CD4-positive, alpha-beta memory T cell (primary cell): Measurements from ENCODE around the gene TNIK. TPM values are rescaled to one million over a fixed set of nuclear protein-coding genes. Genes with fewer than 3 reads are reported as not detected.

Source experiments
- CTCF ChIA-PET: fragments of 350-600 bp; sonication (Branson Sonifier 250); formaldehyde crosslinking; loops from one replicate; lab custom pipeline; 2021; ENCODE audit warnings: inconsistent platforms; ENCODE audit not compliant: partially characterized antibody; lab: Charles Lee
- POLR2A ChIA-PET: fragments of 350-600 bp; sonication (Branson Sonifier 250); formaldehyde crosslinking; loops from one replicate; lab custom pipeline; 2021; ENCODE audit not compliant: partially characterized antibody; lab: Charles Lee
- DNase-seq, 5 donors: peaks; one replicate each; pipeline versions ENCODE4 v3.0.0 to v3.0.0-alpha.2; 2020 to 2022; ENCODE audit warnings: mixed read lengths in 1 of 5
- H3K27ac ChIP-seq: one replicate; pipeline ENCODE4 v1.7.0; 2013; ENCODE audit warnings: low read depth, low read length
- H3K27me3 ChIP-seq: 2 replicates; pipeline ENCODE4 v1.7.0; 2013; ENCODE audit warnings: mild to moderate bottlenecking, low read length, moderate library complexity; ENCODE audit not compliant: insufficient read depth
- H3K36me3 ChIP-seq: 2 replicates; pipeline ENCODE4 v1.7.0; 2013; ENCODE audit warnings: mild to moderate bottlenecking, low read length, moderate library complexity; ENCODE audit not compliant: insufficient read depth
- H3K4me1 ChIP-seq: 2 replicates; pipeline ENCODE4 v1.7.0; 2013; ENCODE audit warnings: mild to moderate bottlenecking, low read length, moderate library complexity; ENCODE audit not compliant: insufficient read depth
- H3K4me3 ChIP-seq, 2 donors: one replicate each; pipeline ENCODE4 v1.7.0; 2013; ENCODE audit warnings: low read length in 2 of 2, mild to moderate bottlenecking in 1 of 2
- H3K9me3 ChIP-seq, 2 donors: one replicate each; pipeline ENCODE4 v1.7.0; 2013; ENCODE audit warnings: low read length in 2 of 2, control low read depth in 1 of 2; ENCODE audit not compliant: control insufficient read depth in 1 of 2
- H3K27ac Mint-ChIP-seq, 7 donors: one replicate each; pipeline ENCODE4 v1.8.0; 2020 to 2021; ENCODE audit warnings: mixed read lengths in 7 of 7, mild to moderate bottlenecking in 6 of 7, inconsistent platforms in 3 of 7, moderate library complexity in 3 of 7
- H3K27me3 Mint-ChIP-seq, 2 donors: one replicate each; pipeline ENCODE4 v1.8.0; 2020 to 2021; ENCODE audit warnings: mixed read lengths in 2 of 2
- H3K36me3 Mint-ChIP-seq, 2 donors: one replicate each; pipeline ENCODE4 v1.8.0; 2020 to 2021; ENCODE audit warnings: mixed read lengths in 2 of 2, inconsistent platforms in 1 of 2, mild to moderate bottlenecking in 1 of 2
- H3K4me1 Mint-ChIP-seq, 4 donors: one replicate each; pipeline ENCODE4 v1.8.0; 2020 to 2021; ENCODE audit warnings: mixed read lengths in 4 of 4, mild to moderate bottlenecking in 1 of 4
- H3K4me3 Mint-ChIP-seq, 8 donors: one replicate each; pipeline ENCODE4 v1.8.0; 2020 to 2021; ENCODE audit warnings: mixed read lengths in 8 of 8, mild to moderate bottlenecking in 7 of 8, moderate library complexity in 6 of 8, inconsistent platforms in 3 of 8
- H3K9me3 Mint-ChIP-seq, 8 donors: one replicate each; pipeline ENCODE4 v1.8.0; 2020 to 2021; ENCODE audit warnings: mixed read lengths in 8 of 8, mild to moderate bottlenecking in 5 of 8, inconsistent platforms in 3 of 8, moderate library complexity in 1 of 8
- intact Hi-C: fragments of 100-400 bp; cut with micrococcal nuclease; formaldehyde crosslinking; loops from one replicate; pipeline ENCODE4 v1.15.1; 2023
- polyA plus RNA-seq, 2 donors: library from polyadenylated mRNA; unstranded; fragments of 300-500 nt; fragmentation: Illumina TruSeq; gene quantifications; one replicate each; pipeline ENCODE4 v1.2.3, GENCODE V29; 2021
- total RNA-seq, 2 experiments: library from RNA; stranded (reverse); gene quantifications; one replicate each; pipeline ENCODE4 v1.2.3, GENCODE V29; 2021

Gene TNIK
- total and polyA plus RNA-seq, 4 experiments from 2014 or later, result 14.6 to 93.5 (median 58.1) TPM

- Histone ChIP-seq H3K4me3 (no peak overlapping the region), H3K4me1 (peaks cover 29% of the 10 kb centered on the region), H3K27ac (no peak overlapping the region), H3K27me3 (no peaks in the 10 kb centered on the region), H3K9me3 (no peaks in the 10 kb centered on the region), H3K36me3 (no peaks in the 10 kb centered on the region)
- intact Hi-C loops, result no loop called here
- no peaks in the 10 kb centered on the region for H3K36me3 Mint-ChIP-seq
- ChIA-PET POLR2A (no interaction called here), CTCF (no interaction called here)
- no peaks in the 10 kb centered on the region for H3K27me3 Mint-ChIP-seq
- DNase-seq, result no peak
- H3K9me3 Mint-ChIP-seq, result peaks cover 0 to 1% (median 0%) of the 10 kb centered on the region in 8 donors
- H3K4me3 Mint-ChIP-seq, result no peak overlapping the region
- H3K4me1 Mint-ChIP-seq, result peaks cover 13 to 31% (median 22%) of the 10 kb centered on the region in 4 donors
- H3K27ac Mint-ChIP-seq, result no peak overlapping the region
Observed at GRCh38 chr3:171488479-171488878, 28.3 kb upstream of the TNIK start.

GRCh38 chr3:171487382-171487781 is 27.2 kb upstream of the TNIK start:
- H3K4me3 ChIP-seq, result no peak overlapping the region
- H3K4me1 Mint-ChIP-seq, result peaks cover 10 to 22% (median 16%) of the 10 kb centered on the region in 4 donors
- no peaks in the 10 kb centered on the region for H3K27me3 ChIP-seq
- H3K27me3 Mint-ChIP-seq, result no peaks in the 10 kb centered on the region
- intact Hi-C loops, result no loop called here
- no peaks in the 10 kb centered on the region for H3K36me3 ChIP-seq
- DNase-seq, result no peak
- ChIA-PET POLR2A (no interaction called here), CTCF (no interaction called here)
- no peak overlapping the region for H3K4me3 Mint-ChIP-seq
- peaks cover 0 to 1% (median 0%) of the 10 kb centered on the region in 8 donors for H3K9me3 Mint-ChIP-seq
- no peak overlapping the region for H3K27ac ChIP-seq
- H3K9me3 ChIP-seq, result no peaks in the 10 kb centered on the region
- peaks cover 18% of the 10 kb centered on the region for H3K4me1 ChIP-seq
- H3K27ac Mint-ChIP-seq, result no peak overlapping the region
- H3K36me3 Mint-ChIP-seq, result no peaks in the 10 kb centered on the region

- H3K9me3 ChIP-seq, result no peaks in the 10 kb centered on the region
- no peaks in the 10 kb centered on the region for H3K27me3 ChIP-seq
- no peak for DNase-seq
- CTCF ChIA-PET, result interaction anchor here (1.3 kb wide), 1 partner anchor 8 kb away, joined by 3 read pairs; no protein-coding TSS in a partner anchor
- Mint-ChIP-seq H3K4me1 (peaks cover 7 to 14% (median 10%) of the 10 kb centered on the region in 4 donors), H3K27me3 (no peaks in the 10 kb centered on the region), H3K27ac (no peak overlapping the region), H3K9me3 (peaks cover 0 to 1% (median 0%) of the 10 kb centered on the region in 8 donors), H3K36me3 (no peaks in the 10 kb centered on the region), H3K4me3 (no peak overlapping the region)
- H3K4me1 ChIP-seq, result peaks cover 12% of the 10 kb centered on the region
- H3K4me3 ChIP-seq, result no peak overlapping the region
- H3K27ac ChIP-seq, result no peak overlapping the region
- no peaks in the 10 kb centered on the region for H3K36me3 ChIP-seq
- POLR2A ChIA-PET, result interaction anchor here (1.4 kb wide), 1 partner anchor 27 kb away, joined by 3 read pairs; no protein-coding TSS in a partner anchor
- intact Hi-C loops, result no loop called here
Observed at GRCh38 chr3:171485338-171485737, 25.1 kb upstream of the TNIK start.

GRCh38 chr3:171481011-171481410 is 20.8 kb upstream of the TNIK start:
- intact Hi-C loops, result no loop called here
- POLR2A ChIA-PET, result interaction anchor here (0.9 to 5.0 kb wide), 4 partner anchors 9 to 21 kb away, joined by 3 to 36 read pairs (median 4); partner anchors contain the start of gene TNIK
- peak overlapping the region; percentile 8 to 80 (median 52) for H3K4me3 Mint-ChIP-seq

GRCh38 chr3:171480526-171480925 is 20.3 kb upstream of the TNIK start:
- DNase-seq, result peak in 4 of 5 donors; percentile 35 to 53 (median 38)
- ChIA-PET CTCF (interaction anchor here (0.6 to 1.3 kb wide), 2 partner anchors 15 to 237 kb away, joined by 3 read pairs; no protein-coding TSS in a partner anchor), POLR2A (interaction anchor here (0.9 to 5.0 kb wide), 4 partner anchors 9 to 21 kb away, joined by 3 to 36 read pairs (median 4); partner anchors contain the start of gene TNIK)
- Histone ChIP-seq H3K4me3 (no peak overlapping the region), H3K9me3 (no peaks in the 10 kb centered on the region), H3K27me3 (no peaks in the 10 kb centered on the region), H3K27ac (peak overlapping the region; percentile 13), H3K4me1 (peaks cover 20% of the 10 kb centered on the region), H3K36me3 (no peaks in the 10 kb centered on the region)
- Mint-ChIP-seq H3K4me3 (peak overlapping the region; percentile 8 to 80 (median 52)), H3K36me3 (no peaks in the 10 kb centered on the region), H3K4me1 (peaks cover 8 to 15% (median 11%) of the 10 kb centered on the region in 4 donors), H3K27me3 (no peaks in the 10 kb centered on the region), H3K27ac (peak overlapping the region; percentile 28 to 93 (median 88)), H3K9me3 (no peaks in the 10 kb centered on the region)
- intact Hi-C loops, result loop anchor here (1.0 kb wide), 1 partner anchor 20 kb away; the partner anchor contains the start of gene TNIK

More at GRCh38 chr3:171481011-171481410, 20.8 kb upstream of the TNIK start:
- Mint-ChIP-seq H3K9me3 (no peaks in the 10 kb centered on the region), H3K27me3 (no peaks in the 10 kb centered on the region), H3K4me1 (peaks cover 8 to 15% (median 11%) of the 10 kb centered on the region in 4 donors), H3K27ac (peak overlapping the region; percentile 28 to 93 (median 88)), H3K36me3 (no peaks in the 10 kb centered on the region)
- Histone ChIP-seq H3K4me1 (peaks cover 20% of the 10 kb centered on the region), H3K36me3 (no peaks in the 10 kb centered on the region), H3K4me3 (no peak overlapping the region), H3K27ac (peak overlapping the region; percentile 13), H3K27me3 (no peaks in the 10 kb centered on the region), H3K9me3 (no peaks in the 10 kb centered on the region)
- no peak for DNase-seq
- CTCF ChIA-PET, result interaction anchor here (1.3 kb wide), 1 partner anchor 14 kb away, joined by 3 read pairs; no protein-coding TSS in a partner anchor

GRCh38 chr3:171476532-171477102 is 16.4 kb upstream of the TNIK start:
- H3K4me3 Mint-ChIP-seq, result no peak overlapping the region
- peaks cover 0 to 1% (median 0%) of the 10 kb centered on the region in 8 donors for H3K9me3 Mint-ChIP-seq
- H3K27ac Mint-ChIP-seq, result no peak overlapping the region
- H3K27ac ChIP-seq, result no peak overlapping the region
- ChIA-PET POLR2A (interaction anchor here (5.0 kb wide), 1 partner anchor 17 kb away, joined by 36 read pairs; the partner anchor contains the start of gene TNIK), CTCF (interaction anchor here (0.6 to 1.8 kb wide), 2 partner anchors 16 to 44 kb away, joined by 3 to 7 read pairs; partner anchors contain the start of gene TNIK)
- no peak overlapping the region for H3K4me3 ChIP-seq
- peaks cover 20% of the 10 kb centered on the region for H3K4me1 ChIP-seq
- H3K36me3 ChIP-seq, result no peaks in the 10 kb centered on the region
- no peaks in the 10 kb centered on the region for H3K27me3 Mint-ChIP-seq
- intact Hi-C loops, result no loop called here
- no peaks in the 10 kb centered on the region for H3K36me3 Mint-ChIP-seq
- no peak for DNase-seq
- no peaks in the 10 kb centered on the region for H3K27me3 ChIP-seq
- H3K4me1 Mint-ChIP-seq, result peaks cover 8 to 15% (median 11%) of the 10 kb centered on the region in 4 donors
- H3K9me3 ChIP-seq, result no peaks in the 10 kb centered on the region

GRCh38 chr3:171472552-171472951 is 12.3 kb upstream of the TNIK start:
- H3K4me1 ChIP-seq, result no peaks in the 10 kb centered on the region
- intact Hi-C loops, result no loop called here
- no peaks in the 10 kb centered on the region for H3K36me3 Mint-ChIP-seq
- ChIA-PET POLR2A (interaction anchor here (1.3 kb wide), 1 partner anchor 11 kb away, joined by 4 read pairs; no protein-coding TSS in a partner anchor), CTCF (interaction anchor here (0.8 to 1.0 kb wide), 2 partner anchors 12 to 213 kb away, joined by 3 read pairs; partner anchors contain the start of gene TNIK)
- no peak overlapping the region for H3K4me3 Mint-ChIP-seq
- no peak for DNase-seq
- no peak overlapping the region for H3K27ac Mint-ChIP-seq
- H3K4me3 ChIP-seq, result no peak overlapping the region
- H3K9me3 ChIP-seq, result no peaks in the 10 kb centered on the region
- H3K27me3 Mint-ChIP-seq, result no peaks in the 10 kb centered on the region
- H3K27ac ChIP-seq, result no peak overlapping the region
- no peaks in the 10 kb centered on the region for H3K27me3 ChIP-seq
- no peaks in the 10 kb centered on the region for H3K36me3 ChIP-seq
- no peaks in the 10 kb centered on the region for H3K4me1 Mint-ChIP-seq
- peaks cover 0 to 1% (median 0%) of the 10 kb centered on the region in 8 donors for H3K9me3 Mint-ChIP-seq
